ENCODE results near the gene TTLL7. TPM values are rescaled to one million over a fixed set of nuclear protein-coding genes. Genes with fewer than 3 reads are reported as not detected.

Gene TTLL7
- total RNA-seq, 1 experiment from 2014 or later = 18.7 TPM

DNA sequence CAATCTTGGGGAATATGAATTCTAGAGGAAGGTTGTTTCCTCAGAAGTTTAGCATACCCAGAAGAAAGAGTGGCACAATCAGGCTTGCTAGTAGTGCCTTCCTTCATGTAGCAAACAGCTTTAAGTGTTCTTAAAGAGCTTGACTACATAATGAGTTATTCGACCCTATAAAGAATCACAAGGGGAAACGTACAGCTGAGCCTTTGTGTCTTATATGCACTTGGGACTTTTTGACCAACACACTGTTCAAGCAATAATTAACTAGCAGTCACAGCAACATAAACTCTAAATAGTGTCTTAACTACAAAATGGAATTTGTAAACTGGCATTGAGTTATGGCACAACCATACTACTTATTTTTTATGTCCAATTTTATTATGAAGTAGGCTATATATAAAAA, 86.1 kb downstream of the TTLL7 start:
- in situ Hi-C loops (cut with HindIII; ENCODE audit: low pct_unique_long_range_greater_than_20kb, low sequenced_read_pairs) = no loop called here
- peak; percentile 24 for DNase-seq (ENCODE audit: low read depth, low spot score)

DNA sequence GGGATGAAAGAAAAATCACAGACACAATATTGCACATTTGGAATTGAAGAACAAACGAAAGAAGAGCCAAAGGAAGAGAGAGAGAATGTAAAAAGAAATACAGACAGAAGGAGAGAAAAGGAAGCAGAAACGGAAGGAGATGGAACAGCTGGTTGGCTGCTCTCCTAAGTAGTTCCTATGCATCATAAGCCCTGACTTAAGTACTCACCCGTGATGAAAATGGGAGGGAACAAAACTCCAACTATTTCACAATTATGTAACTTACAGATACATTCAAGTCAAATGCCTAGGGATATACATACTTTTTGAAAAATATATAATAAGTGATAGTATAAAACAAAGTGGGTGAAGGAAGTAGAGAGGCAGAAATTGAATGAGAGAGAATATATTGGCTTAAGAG, 88.5 kb downstream of the TTLL7 start:
- no peak for DNase-seq (ENCODE audit: low read depth, low spot score)
- in situ Hi-C loops (cut with HindIII; ENCODE audit: low pct_unique_long_range_greater_than_20kb, low sequenced_read_pairs) = no loop called here

DNA sequence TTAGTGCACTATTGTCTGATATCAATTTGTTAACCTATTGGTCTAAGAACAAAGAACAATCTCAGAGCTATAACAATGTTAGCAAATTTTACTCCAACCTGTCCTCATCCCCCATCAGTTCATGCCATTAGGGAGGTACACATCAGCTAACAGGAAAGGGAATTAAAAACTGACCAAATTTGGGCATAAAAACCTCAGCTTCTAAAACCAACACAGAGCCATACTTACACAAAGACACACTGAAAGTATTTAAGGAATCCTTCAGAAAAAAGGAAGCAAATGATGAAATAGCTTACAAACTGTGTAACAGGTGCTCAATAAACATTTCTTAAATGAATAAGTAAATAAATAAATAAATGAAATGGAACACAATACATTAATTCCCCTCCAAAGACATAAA, 89.2 kb downstream of the TTLL7 start:
- DNase-seq (ENCODE audit: low read depth, low spot score) = no peak
- in situ Hi-C loops (cut with HindIII; ENCODE audit: low pct_unique_long_range_greater_than_20kb, low sequenced_read_pairs) = no loop called here

DNA sequence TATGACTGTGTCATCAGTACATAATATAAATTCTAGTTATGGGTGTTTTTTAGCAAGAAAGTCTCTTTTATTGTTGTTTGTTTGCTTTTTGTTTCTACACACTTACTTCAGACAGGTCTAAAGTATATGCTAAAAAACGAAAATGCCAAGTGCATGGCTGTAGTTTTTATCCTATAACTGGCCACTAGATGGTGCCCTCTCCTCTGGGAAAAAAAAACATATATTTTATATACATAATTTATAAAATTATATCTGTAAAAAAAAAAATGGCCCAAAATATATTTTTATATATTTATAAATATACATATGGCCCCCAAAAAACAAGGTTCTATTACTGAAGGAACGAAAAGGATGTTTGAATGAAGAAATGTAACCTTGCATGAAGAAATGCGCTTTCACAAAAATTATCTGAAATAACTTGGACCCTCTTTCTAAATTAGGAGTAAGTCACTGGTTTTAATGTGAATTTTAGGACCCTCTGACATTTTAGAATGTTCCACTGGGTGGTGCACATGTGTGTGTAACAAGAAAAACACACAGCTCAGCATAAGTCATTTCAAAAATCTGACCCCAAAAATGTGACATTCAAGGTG, 93.5 kb downstream of the TTLL7 start:
- peak; percentile 43 for DNase-seq (ENCODE audit: low read depth, low spot score)
- in situ Hi-C loops (cut with HindIII; ENCODE audit: low pct_unique_long_range_greater_than_20kb, low sequenced_read_pairs) = no loop called here

DNA sequence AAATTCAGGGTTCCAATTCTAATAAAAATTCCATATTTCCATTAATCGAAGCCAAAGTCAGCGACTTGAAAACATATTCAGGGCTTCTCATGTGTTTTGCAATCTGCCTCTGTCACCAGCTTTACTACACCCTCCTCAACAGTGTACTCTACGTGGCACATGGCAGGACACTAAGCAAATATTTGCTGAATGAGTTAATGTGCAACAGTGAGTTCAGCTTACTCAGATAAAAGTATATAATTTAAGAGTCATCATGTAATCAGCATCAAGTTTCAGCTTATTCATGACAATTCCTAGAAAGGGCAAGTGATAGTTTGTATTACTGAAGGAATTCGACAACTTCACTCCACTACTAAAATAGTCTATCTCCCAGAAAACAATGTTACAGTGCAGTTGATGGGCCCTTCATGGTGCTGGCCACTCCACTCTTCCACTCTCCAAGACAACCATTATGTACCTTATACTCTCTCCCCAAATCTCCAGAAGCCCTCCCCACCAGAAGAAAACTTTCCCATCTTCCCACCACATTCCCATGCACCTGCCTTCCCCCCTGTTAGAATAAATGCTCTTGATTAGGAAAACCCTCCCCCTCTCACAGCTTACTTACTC, 97.3 kb downstream of the TTLL7 start:
- no peak for DNase-seq (ENCODE audit: low read depth, low spot score)
- in situ Hi-C loops (cut with HindIII; ENCODE audit: low pct_unique_long_range_greater_than_20kb, low sequenced_read_pairs) = no loop called here

DNA sequence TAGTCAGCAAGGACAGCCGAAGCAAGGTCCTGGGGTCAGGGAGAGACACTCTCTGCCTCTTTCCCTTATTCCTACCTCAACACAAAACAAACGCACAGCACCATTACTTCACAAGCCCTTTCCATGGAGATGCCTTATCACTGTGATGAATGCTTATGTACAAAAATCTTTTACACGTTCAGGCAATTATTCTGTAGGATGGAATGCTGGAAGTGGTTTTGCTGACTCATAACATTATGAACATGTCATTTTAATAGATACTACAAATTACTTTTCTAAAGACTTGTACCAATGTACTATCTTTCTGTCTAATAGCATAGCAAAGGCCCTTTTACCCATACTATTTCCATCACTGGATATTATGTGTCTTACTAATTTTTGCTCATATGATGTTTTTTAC, 98.4 kb downstream of the TTLL7 start:
- in situ Hi-C loops (cut with HindIII; ENCODE audit: low pct_unique_long_range_greater_than_20kb, low sequenced_read_pairs) = no loop called here
- DNase-seq (ENCODE audit: low read depth, low spot score) = no peak

DNA sequence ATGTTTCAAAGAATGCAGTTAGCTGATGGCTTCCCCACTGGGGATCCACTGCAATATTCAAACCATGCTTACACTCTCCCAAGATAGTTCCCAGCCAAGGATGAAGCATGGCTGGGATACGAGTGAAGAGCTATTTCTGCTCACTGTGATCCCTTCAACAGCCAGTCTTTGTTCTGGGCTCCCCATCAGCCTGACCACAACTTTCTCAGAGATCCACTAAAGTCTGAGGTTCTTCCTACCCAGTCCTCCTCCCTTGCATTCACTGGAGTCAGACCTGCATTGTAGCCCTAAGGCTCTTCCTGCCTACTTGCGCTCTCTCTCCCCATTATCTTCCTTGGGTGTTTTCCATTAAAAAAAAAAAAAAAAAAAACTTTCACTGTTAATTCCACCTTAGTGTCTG, 101.4 kb downstream of the TTLL7 start:
- peak; percentile 85 for DNase-seq (ENCODE audit: low read depth, low spot score)
- in situ Hi-C loops (cut with HindIII; ENCODE audit: low pct_unique_long_range_greater_than_20kb, low sequenced_read_pairs) = no loop called here

DNA sequence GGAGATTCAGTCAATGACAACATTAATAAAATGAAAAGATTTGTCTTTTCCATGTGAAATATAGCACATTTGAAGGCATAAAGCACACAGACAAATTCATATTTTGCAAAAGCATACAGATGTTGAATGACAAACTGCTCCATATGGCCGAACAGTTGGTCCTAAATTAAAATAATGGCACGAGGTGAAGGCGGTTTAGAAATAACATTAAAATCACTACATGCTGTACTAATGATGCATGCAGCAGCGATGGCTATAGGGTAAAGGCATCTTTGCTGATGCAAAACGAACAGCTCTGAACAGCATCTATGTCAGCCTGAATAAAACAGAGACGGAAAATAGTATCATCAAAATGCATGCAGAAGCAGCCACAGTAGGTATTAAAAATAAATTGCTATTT, 102.6 kb downstream of the TTLL7 start:
- in situ Hi-C loops (cut with HindIII; ENCODE audit: low pct_unique_long_range_greater_than_20kb, low sequenced_read_pairs) = no loop called here
- no peak for DNase-seq (ENCODE audit: low read depth, low spot score)

DNA sequence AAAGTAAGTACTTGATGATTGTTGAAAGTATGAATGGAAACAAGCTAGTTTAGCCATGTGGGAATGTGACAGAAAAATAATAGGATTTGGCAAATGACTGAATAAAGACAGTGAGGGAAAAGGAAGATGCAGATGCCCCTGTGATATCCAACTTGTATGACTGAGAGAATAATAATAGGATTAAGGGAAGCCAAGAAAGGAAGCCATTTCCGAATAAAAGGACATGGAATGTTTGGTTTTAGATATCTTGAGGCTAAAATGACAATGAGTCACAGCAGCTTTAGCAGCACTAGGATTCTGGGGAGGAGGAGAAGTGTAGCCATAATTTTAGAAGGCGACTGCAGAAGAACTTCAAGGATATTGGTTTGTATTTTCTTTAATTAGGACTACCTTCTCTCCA, 109.2 kb downstream of the TTLL7 start:
- in situ Hi-C loops (cut with HindIII; ENCODE audit: low pct_unique_long_range_greater_than_20kb, low sequenced_read_pairs) = no loop called here
- DNase-seq (ENCODE audit: low read depth, low spot score) = no peak

DNA sequence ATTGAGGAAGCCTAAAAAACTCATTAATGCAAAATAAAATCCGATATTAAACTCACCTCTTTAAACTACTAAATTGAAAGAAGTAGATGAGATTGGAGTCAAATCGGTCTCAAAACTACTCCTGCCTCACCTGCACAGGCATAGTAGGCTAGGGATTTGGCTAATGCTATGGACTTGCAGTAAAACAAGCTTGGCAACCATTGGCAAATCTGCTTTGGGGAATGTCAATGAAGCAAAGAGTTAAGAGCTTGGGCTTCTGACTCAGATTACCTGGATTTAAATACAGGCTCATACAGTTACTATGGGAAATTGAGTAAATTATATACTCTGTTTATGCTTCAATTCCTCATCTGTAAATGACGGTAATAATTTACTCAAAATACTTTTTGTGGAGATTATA, 111.4 kb downstream of the TTLL7 start:
- no peak for DNase-seq (ENCODE audit: low read depth, low spot score)
- in situ Hi-C loops (cut with HindIII; ENCODE audit: low pct_unique_long_range_greater_than_20kb, low sequenced_read_pairs) = no loop called here

DNA sequence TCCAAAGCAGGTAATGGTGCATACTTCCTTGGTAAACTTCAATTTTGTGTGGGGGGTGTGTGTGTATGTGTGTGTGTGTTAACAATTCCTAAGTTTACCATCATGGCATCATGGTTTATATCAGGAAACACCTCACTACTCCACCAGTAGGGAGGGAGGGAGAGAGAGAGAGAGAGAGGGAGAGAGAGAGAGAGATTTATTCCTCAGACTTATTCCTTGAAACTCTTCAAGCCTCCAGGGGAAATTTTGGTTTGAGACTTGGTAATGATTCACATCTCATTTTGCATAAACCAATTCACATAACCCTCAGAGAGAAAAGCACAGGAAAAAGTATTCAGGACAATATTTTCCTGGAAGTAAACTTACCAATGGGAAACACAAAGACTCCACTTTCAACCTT, 115.0 kb downstream of the TTLL7 start:
- in situ Hi-C loops (cut with HindIII; ENCODE audit: low pct_unique_long_range_greater_than_20kb, low sequenced_read_pairs) = no loop called here
- no peak for DNase-seq (ENCODE audit: low read depth, low spot score)

DNA sequence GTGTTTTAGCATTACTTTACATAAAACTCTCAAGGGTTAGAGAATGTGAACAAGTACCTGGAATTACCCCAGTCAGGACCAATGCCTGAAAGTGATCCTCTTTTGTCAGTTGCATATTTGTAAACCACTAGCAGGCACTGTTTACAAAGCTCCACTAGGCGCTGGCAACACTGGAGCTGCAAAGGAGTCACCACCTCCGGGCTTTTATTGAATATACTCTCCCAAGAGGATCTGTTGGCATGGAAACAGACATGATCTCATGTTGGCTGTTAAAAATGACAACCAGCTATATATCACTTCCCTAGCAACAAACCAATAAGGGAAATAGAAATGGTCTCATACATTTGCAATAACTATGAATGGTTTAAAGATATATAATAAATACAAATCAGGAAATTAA, 116.0 kb downstream of the TTLL7 start:
- peak; percentile 68 for DNase-seq (ENCODE audit: low read depth, low spot score)
- in situ Hi-C loops (cut with HindIII; ENCODE audit: low pct_unique_long_range_greater_than_20kb, low sequenced_read_pairs) = no loop called here

DNA sequence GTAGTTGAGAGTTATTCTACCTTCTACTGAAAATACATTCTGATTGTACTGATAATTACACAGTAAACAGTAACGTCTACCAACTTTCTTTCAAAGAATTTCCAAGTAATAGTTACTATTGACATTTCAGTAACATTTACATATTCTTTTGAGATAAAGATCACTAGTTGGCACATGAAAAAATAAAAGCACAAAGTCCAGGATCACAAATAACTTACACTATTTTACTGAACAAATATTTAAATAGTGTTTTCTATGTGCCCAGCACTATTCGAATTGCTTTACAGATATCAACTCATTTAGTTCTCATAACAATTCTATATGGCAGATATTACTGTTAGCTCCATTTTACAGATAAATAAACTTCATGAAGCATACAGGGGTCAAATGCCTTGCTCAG, 126.4 kb downstream of the TTLL7 start:
- in situ Hi-C loops (cut with HindIII; ENCODE audit: low pct_unique_long_range_greater_than_20kb, low sequenced_read_pairs) = no loop called here
- no peak for DNase-seq (ENCODE audit: low read depth, low spot score)

DNA sequence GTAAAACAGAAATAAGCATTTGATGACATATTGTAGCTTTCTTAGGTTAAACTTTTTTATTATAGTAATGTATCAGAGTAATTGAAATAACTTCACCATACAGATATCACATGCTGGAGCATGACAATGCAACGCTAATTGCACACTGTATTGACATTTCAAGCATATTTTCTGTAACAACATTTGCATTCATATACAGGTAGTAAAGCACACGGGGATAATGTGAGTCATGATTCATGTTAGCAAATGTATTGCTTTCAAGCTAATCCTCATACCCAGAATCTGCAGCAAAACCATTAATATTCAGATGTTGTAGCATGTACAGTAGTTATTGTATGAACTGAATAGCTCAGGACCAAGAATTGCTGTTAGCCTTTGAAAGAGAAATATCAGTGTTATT, 133.9 kb downstream of the TTLL7 start:
- DNase-seq (ENCODE audit: low read depth, low spot score) = no peak
- in situ Hi-C loops (cut with HindIII; ENCODE audit: low pct_unique_long_range_greater_than_20kb, low sequenced_read_pairs) = no loop called here

DNA sequence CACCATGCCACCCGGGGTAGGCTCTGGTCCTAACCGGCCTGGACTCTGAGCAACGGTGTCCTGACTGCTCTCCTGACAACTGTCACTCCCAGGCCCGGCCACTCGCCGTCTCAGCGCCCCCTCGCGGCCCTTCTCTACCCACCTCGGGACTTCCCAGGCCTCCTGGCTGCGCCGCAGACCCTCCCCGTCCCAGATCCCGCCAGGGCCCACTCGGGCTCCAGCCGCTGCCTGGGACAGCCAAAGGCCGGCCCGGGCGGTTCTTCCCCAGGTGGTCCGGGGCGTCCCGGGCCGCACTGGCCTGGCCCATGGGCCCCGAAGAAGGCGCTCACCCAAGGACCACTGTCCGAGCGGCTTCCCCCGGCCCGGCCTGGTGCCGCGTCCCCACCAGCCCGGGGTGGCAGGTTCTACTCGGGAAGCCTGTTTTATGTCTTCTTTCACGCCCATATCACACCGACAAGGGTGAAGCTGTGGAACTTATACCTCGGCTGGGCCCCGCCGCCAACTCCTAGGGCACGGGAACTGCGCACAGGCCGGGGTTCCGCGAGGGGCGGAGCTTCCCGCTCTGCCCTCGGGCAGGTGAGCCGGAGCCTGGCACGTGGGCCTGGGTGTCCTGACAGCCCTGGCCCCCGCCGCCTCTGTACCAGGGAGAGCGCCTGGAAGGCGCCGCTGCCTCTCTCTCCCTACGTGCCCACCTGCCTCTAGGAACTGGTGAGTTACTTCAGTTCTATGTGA, 138.3 kb downstream of the TTLL7 start:
- DNase-seq (ENCODE audit: low read depth, low spot score) = peak; percentile 71
- in situ Hi-C loops (cut with HindIII; ENCODE audit: low pct_unique_long_range_greater_than_20kb, low sequenced_read_pairs) = no loop called here

DNA sequence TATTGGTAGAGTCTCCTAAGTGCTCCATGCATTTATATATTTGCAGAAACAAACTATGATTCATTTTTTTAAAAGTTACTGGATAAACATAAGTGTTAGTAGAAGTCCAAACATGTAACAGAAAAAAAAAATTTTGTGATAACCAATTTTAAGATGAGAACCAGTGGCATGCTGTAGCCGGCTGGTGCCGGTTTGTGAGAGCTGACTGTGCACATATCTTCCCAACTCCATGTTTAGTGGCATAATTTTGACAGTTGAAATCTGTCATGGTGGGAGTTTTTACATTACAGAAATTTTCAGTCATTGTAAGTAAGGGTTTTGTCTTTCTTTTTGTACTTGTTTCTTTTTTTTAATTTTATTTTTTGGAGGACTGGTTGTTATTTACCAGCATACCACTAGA, 141.2 kb downstream of the TTLL7 start:
- in situ Hi-C loops (cut with HindIII; ENCODE audit: low pct_unique_long_range_greater_than_20kb, low sequenced_read_pairs) = no loop called here
- DNase-seq (ENCODE audit: low read depth, low spot score) = no peak

DNA sequence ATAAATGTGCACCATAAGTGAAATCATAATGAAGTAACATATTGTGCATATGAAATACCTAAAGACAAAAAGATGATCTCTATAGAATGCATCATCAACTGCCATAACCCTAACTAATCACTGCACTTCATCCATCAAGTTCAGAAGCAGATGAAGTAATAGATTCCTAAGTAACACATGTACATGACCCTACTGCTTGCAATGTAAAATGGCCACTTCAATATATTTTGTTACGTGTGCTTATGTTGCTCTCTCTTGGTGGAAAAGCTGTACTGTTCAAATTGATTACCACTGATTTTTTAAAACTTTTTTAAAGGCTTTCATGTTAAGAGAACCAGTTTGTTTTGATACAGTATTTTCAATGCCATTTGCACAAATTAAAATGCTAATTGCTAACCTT, 141.8 kb downstream of the TTLL7 start:
- peak; percentile 43 for DNase-seq (ENCODE audit: low read depth, low spot score)
- in situ Hi-C loops (cut with HindIII; ENCODE audit: low pct_unique_long_range_greater_than_20kb, low sequenced_read_pairs) = no loop called here

DNA sequence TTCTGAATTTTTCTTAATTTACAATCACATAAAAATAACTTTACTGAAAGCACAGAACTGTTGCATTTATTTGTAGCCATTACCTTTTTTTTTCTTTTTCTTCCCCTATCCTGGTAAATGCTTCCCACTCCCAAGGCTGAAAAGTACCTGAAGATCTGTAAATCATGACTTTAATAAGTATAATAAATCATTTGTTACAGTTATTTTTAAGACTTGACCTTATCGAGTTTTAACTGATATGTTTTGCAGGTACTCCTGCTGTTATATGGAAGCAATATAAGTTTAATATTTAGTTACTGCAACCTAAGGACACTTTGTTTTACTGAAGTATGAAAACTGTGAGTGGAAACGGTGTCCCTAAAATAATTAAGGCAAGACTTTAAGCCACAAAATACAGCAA, 142.6 kb downstream of the TTLL7 start:
- in situ Hi-C loops (cut with HindIII; ENCODE audit: low pct_unique_long_range_greater_than_20kb, low sequenced_read_pairs) = no loop called here
- DNase-seq (ENCODE audit: low read depth, low spot score) = no peak

DNA sequence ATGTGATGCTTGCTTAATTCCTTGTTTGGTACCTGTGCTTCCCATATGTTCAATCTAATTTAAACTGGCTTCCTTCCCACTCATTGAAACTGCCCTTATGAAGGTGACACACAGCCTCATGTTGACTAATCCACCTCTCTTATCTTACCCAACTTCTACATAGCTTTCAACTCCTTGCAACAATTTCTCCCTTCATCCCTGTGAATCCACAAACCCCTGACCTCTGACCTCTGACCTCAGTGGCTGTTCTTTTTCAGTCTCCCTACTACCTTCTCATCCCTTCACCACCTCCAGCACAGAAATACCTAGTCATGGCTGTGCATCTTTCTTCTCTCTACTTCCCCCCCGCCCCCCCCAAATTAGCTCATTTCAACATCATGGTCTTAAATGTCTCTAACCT, 144.5 kb downstream of the TTLL7 start:
- in situ Hi-C loops (cut with HindIII; ENCODE audit: low pct_unique_long_range_greater_than_20kb, low sequenced_read_pairs) = no loop called here
- no peak for DNase-seq (ENCODE audit: low read depth, low spot score)
